T-helper 1 cell treated with Interleukin-12 subunit alpha and Interleukin-12 subunit beta and Interleukin-4 antibody, amounts not matched to agents 30 ng/mL and 1 ng/mL, for 36 hours (primary cell): Measurements from ENCODE around the gene WFDC11. TPM values are rescaled to one million over a fixed set of nuclear protein-coding genes. Genes with fewer than 3 reads are reported as not detected.

ENCODE experiments used
- intact Hi-C: fragments of 100-400 bp; cut with micrococcal nuclease; formaldehyde crosslinking; loops from one replicate; pipeline ENCODE4 v1.15.1; 2024
- total RNA-seq: library from RNA; stranded (reverse); gene quantifications from 2 replicates; pipeline ENCODE4 v1.2.3, GENCODE V29; 2022

The WFDC11 gene
- total RNA-seq, 1 donor from 2014 or later, result not detected

DNA sequence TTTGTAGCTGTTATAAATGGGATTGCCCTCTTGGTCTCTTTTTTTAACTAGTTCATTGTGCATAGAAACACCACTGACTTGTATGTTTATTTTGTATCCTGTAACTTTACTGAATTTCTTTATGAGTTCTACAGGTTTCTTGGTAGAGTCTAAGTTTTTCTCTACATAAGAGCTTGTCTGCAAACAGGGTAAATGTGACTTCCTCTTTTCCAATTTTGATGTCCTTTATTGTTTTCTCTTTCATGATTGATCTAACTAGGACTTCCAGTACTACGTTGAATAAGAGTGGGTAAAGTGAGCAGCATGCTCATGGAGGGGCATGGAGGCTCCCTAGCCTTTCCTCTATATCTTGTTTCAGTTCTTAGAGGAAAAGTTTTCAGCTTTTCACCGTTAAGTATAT lies 43.5 kb downstream of the WFDC11 start:
- intact Hi-C loops, result no loop called here

DNA sequence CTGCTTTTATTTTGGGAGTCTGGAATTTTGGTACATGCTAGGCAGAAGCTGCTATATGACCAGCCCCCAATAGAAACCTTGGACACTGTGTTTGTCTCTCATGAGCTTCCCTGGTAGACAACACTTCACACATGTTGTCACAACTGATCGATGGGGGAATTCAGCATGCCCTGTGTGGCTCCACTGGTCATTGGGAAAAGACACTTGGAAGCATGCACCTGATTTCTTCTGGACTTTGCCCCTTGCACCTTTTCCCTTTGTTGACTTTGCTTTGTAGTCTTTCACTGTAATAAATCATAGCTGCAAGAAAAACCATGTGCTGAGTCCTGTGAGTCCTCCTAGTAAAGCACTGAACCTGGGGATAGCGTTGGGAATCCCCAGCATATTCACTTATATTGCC lies 48.4 kb downstream of the WFDC11 start:
- intact Hi-C loops, result no loop called here

DNA sequence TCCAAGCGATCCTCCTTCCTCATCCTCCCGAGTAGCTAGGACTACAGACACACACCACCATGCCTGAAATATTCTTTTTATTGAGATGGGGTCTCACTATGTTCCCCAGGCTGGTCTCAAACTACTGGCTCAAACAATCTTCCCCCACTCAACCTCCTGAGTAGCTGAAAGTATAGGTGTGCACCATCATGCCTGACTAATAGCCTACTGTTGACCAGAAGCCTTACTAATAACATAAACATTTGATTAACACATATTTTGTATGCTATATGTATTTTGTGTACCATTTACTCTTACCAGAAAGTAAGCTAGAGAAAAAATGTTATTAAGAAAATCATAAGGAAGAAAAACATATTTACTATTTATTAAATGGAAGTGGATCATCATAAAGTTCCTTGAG lies 52.4 kb downstream of the WFDC11 start:
- intact Hi-C loops, result no loop called here

DNA sequence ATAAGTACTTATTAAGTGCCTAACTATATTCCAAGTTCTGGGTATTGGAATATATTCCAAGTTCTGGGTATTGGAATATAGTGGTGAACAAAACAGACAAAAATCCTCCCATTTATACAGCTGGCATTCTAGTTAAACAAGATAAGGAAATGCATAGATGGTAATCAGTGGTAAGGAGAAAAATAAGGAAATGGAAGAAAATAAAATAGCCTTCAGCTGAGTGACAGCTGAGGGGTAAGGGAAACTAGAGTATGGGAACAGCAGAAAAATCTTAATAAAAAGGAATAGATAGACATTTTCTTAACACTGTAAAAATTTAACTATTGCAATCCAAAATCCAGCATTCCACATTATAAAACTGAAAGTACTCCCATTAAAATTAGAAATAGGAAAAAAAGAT lies 57.7 kb downstream of the WFDC11 start:
- intact Hi-C loops, result no loop called here

DNA sequence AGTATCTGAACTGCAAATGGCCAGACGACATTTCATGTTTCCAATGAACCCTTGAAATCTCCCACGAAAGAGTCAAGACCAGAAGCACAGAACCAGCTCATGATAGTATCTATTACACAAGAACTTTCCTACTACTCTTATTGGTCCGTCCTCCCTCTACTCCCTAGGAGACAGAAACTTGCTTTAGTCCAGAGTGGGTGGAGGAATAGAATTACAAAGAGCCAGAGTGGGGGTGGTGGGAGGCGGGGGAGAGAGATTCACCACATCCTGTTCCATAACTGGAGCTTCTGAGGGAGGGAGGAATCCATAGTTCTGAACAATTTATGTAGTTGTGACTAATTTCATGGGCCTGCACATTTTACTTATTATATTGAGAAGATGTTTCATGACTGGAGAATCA lies 59.0 kb downstream of the WFDC11 start:
- intact Hi-C loops, result no loop called here

DNA sequence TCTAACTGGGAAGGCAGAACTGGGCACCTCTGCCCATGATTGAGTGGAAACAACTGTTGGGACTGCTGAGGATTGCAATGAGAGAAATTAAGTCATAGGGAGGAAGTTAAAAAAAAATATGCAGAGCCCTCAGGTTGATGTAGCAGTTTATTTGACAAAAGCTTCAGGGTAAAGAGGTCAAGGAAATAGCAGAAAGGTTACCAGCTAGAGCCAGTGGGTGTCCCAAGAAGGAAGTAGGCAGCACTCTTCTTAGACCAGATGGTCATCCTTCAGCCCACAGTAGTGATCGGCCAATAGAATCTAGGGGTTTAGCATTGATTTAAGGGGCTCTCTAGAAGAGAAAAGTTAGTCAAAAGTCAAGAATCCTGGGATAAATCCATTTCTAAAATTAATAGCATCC lies 62.2 kb downstream of the WFDC11 start:
- intact Hi-C loops, result no loop called here

Other genes with a start within 250 kb of the WFDC11 start
- 0.34 TPM in 1 of 2 replicates, not detected in the other for gene WFDC2, start 200.5 kb downstream of the WFDC11 start, total RNA-seq
- not detected in 2 replicates for gene SPINT3, start 154.6 kb downstream of the WFDC11 start, total RNA-seq
- not detected in 2 replicates for gene WFDC6, start 130.8 kb downstream of the WFDC11 start, total RNA-seq
- not detected in 2 replicates for gene EPPIN, start 122.8 kb downstream of the WFDC11 start, total RNA-seq
- not detected in 2 replicates for gene WFDC8, start 91.0 kb downstream of the WFDC11 start, total RNA-seq
- gene WFDC10A, start 40.5 kb downstream of the WFDC11 start, total RNA-seq, result not detected in 2 replicates
- not detected in 2 replicates for gene WFDC9, start 39.0 kb downstream of the WFDC11 start, total RNA-seq
- not detected in 2 replicates for gene WFDC13, start 31.8 kb upstream of the WFDC11 start, total RNA-seq
- not detected in 2 replicates for gene WFDC10B, start 34.8 kb upstream of the WFDC11 start, total RNA-seq
- not detected in 2 replicates for gene SPINT4, start 52.1 kb upstream of the WFDC11 start, total RNA-seq
- gene WFDC3, start 121.6 kb upstream of the WFDC11 start, total RNA-seq, result not detected in 2 replicates
- 32.2 and 33.6 TPM in 2 replicates for gene DNTTIP1, start 121.7 kb upstream of the WFDC11 start, total RNA-seq
- 132 and 140 TPM in 2 replicates for gene UBE2C, start 142.4 kb upstream of the WFDC11 start, total RNA-seq
- not detected in 2 replicates for gene TNNC2, start 157.1 kb upstream of the WFDC11 start, total RNA-seq
- 0.24 and 0.59 TPM in 2 replicates for gene SNX21, start 163.6 kb upstream of the WFDC11 start, total RNA-seq
- gene ACOT8, start 187.2 kb upstream of the WFDC11 start, total RNA-seq, result 33.9 TPM in 2 replicates
- 6.4 and 7.4 TPM in 2 replicates for gene ZSWIM3, start 187.4 kb upstream of the WFDC11 start, total RNA-seq
- gene ZSWIM1, start 211.0 kb upstream of the WFDC11 start, total RNA-seq, result 6.1 and 6.6 TPM in 2 replicates
- gene SPATA25, start 217.4 kb upstream of the WFDC11 start, total RNA-seq, result 0.49 and 0.76 TPM in 2 replicates
- 1.5 TPM in 2 replicates for gene NEURL2, start 221.0 kb upstream of the WFDC11 start, total RNA-seq
- gene CTSA, start 221.1 kb upstream of the WFDC11 start, total RNA-seq, result 71.3 and 72.3 TPM in 2 replicates
- 0.49 and 0.88 TPM in 2 replicates for gene PLTP, start 241.9 kb upstream of the WFDC11 start, total RNA-seq